Loucy (cell line): Measurements from ENCODE around the gene SAMSN1.

ENCODE experiments used
- H2AFZ ChIP-seq: fragments of 200-600 bp; sonication (generic); 2 replicates; pipeline ENCODE4 v1.6.0; 2016; ENCODE audit warnings: antibody characterized with exemption, mild to moderate bottlenecking, low read length, moderate library complexity
- H3F3A ChIP-seq: fragments of 200-600 bp; 2 replicates; pipeline ENCODE4 v1.6.0; 2016; ENCODE audit warnings: antibody characterized with exemption, low read depth, mild to moderate bottlenecking
- H3K27me3 ChIP-seq: fragments of 200-600 bp; sonication (generic); 2 replicates; pipeline ENCODE4 v1.6.1; 2014; ENCODE audit warnings: low read length, mild to moderate bottlenecking; ENCODE audit not compliant: insufficient read depth, poor library complexity, severe bottlenecking
- H3K36me3 ChIP-seq: fragments of 200-600 bp; sonication (generic); 2 replicates; pipeline ENCODE4 v1.6.1; 2016; ENCODE audit warnings: low read length; ENCODE audit not compliant: insufficient read depth
- H3K4me1 ChIP-seq: fragments of 200-600 bp; sonication (generic); 2 replicates; pipeline ENCODE4 v1.5.1; 2014; ENCODE audit warnings: low read length, mild to moderate bottlenecking; ENCODE audit not compliant: insufficient read depth, poor library complexity, severe bottlenecking
- H3K4me2 ChIP-seq: fragments of 200-600 bp; sonication (generic); 2 replicates; pipeline ENCODE4 v1.6.0; 2014; ENCODE audit warnings: antibody characterized with exemption, low read length, low read depth, mild to moderate bottlenecking; ENCODE audit not compliant: poor library complexity, severe bottlenecking
- H3K4me3 ChIP-seq: fragments of 200-600 bp; sonication (generic); 2 replicates; pipeline ENCODE4 v1.5.1; 2014; ENCODE audit warnings: low read length, mild to moderate bottlenecking, mixed read lengths; ENCODE audit not compliant: poor library complexity, severe bottlenecking
- H3K79me2 ChIP-seq: fragments of 200-600 bp; sonication (generic); 2 replicates; pipeline ENCODE4 v1.6.1; 2014; ENCODE audit warnings: low read length; ENCODE audit not compliant: insufficient read depth
- H3K9ac ChIP-seq: fragments of 200-600 bp; sonication (generic); 2 replicates; pipeline ENCODE4 v1.6.0; 2014; ENCODE audit warnings: mild to moderate bottlenecking, low read depth, low read length, moderate library complexity; ENCODE audit not compliant: poor library complexity, severe bottlenecking
- H3K9me2 ChIP-seq: fragments of 200-600 bp; sonication (generic); replicated peaks from 2 replicates; pipeline ENCODE4 v1.6.1; 2016; ENCODE audit warnings: low read depth, low read length, mixed read lengths
- H3K9me3 ChIP-seq: fragments of 200-600 bp; sonication (generic); 2 replicates; pipeline ENCODE4 v1.6.1; 2014; ENCODE audit warnings: mild to moderate bottlenecking, antibody characterized with exemption, low read length, low read depth; ENCODE audit not compliant: insufficient read depth
- H4K20me1 ChIP-seq: fragments of 200-600 bp; sonication (generic); 2 replicates; pipeline ENCODE4 v1.6.0; 2014; ENCODE audit warnings: antibody characterized with exemption, low read length, mild to moderate bottlenecking; ENCODE audit not compliant: insufficient read depth, poor library complexity, severe bottlenecking
- EZH2phosphoT487 ChIP-seq: fragments of 200-600 bp; IDR thresholded peaks from 2 replicates; pipeline ENCODE4 v1.6.1; 2018; ENCODE audit warnings: antibody characterized with exemption, mild to moderate bottlenecking, moderate library complexity, borderline replicate concordance
- TF ChIP-seq, protein P1 (sequence below): fragments of 200-600 bp; sonication (generic); conservative IDR thresholded peaks from 2 replicates; pipeline ENCODE4 v1.5.1; 2014; ENCODE audit warnings: mild to moderate bottlenecking, antibody characterized with exemption, low read length

Gene SAMSN1

DNA sequence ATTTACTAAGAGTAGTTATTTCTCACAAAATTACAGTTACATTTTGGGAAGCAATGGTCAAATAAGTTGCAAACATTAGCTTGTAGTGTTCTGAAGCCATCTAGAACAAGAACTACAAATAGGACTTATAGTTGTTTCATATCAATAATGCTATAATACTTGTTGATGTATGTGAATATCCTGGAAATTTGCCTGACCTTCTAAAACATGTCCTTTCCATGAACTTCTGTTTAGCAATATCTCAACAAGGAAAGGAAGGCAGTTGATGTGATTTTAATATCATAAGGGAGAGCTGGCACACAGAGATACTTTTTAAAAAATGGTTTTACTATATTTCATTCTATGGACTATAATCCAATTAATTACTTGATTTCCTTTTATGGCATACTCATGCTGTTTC is 47.1 kb upstream of the SAMSN1 start:
- Histone ChIP-seq H3K79me2 (no peaks in the 10 kb centered on the region), H3K4me3 (no peak overlapping the region), H3F3A (no peaks in the 10 kb centered on the region), H3K4me1 (peaks cover 10% of the 10 kb centered on the region), H3K4me2 (no peak overlapping the region), H4K20me1 (no peaks in the 10 kb centered on the region), H3K9me2 (no peaks in the 10 kb centered on the region), H3K36me3 (no peaks in the 10 kb centered on the region), H3K9me3 (no peaks in the 10 kb centered on the region), H2AFZ (no peak overlapping the region), H3K27me3 (no peaks in the 10 kb centered on the region), H3K9ac (no peak overlapping the region)
- TF ChIP-seq, protein P1, sequence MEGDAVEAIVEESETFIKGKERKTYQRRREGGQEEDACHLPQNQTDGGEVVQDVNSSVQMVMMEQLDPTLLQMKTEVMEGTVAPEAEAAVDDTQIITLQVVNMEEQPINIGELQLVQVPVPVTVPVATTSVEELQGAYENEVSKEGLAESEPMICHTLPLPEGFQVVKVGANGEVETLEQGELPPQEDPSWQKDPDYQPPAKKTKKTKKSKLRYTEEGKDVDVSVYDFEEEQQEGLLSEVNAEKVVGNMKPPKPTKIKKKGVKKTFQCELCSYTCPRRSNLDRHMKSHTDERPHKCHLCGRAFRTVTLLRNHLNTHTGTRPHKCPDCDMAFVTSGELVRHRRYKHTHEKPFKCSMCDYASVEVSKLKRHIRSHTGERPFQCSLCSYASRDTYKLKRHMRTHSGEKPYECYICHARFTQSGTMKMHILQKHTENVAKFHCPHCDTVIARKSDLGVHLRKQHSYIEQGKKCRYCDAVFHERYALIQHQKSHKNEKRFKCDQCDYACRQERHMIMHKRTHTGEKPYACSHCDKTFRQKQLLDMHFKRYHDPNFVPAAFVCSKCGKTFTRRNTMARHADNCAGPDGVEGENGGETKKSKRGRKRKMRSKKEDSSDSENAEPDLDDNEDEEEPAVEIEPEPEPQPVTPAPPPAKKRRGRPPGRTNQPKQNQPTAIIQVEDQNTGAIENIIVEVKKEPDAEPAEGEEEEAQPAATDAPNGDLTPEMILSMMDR: no peak
- no peak for TF ChIP-seq EZH2phosphoT487

DNA sequence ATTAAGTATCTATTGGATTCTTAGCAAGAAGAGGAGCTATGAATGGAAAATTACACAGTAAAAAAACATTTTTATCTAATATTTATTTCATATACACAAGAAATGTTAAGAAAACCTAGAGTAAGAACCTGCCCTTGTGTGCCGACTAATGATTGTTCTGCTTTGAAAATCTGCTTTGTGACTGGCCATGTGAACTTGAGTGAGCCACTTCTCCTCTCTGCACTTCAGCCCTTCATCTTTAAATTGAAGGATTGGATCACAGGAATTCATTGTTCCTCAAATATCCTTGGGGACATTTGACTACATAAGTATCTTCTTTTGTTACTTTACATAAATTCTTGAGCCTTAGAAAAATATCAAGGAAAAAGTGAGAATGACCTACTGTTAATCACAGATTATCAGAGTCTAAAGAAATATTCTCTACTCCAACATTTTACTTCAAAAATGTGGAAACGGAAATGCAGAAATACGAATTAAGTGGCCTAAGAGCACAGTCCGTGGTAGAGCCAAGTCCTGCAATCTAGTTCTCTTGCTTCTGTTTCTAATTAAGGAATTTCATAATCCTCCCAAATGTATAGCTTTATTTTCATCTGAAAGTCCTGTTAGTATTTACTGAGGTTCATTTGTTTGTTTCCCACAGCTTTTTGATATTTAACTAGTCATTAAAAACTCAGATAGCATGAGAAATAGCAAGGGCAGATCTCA is 46.3 kb upstream of the SAMSN1 start:
- H2AFZ ChIP-seq: peak overlapping the region; percentile 13; the same call in 1 of the 2 replicates

DNA sequence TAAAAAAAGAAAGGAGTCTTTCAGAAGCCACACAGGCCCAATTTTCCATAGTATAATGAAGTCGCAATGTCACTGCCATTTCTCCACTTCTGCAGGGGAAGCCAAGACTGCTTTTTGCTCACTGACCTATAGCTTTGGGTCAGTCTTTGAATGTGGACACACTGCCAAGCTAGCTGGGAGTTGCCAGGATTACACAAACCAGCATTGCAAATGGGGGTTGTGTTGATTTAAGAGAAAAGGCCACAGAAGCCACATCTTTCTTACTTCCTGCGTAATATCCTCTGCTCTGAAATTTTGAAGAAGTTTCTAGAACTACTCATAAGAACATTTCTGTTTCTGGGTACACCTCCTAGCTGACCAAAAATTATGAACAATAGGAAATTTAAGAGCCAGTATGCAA is 45.8 kb upstream of the SAMSN1 start:
- peak overlapping the region; percentile 13; the same call in 1 of the 2 replicates for H2AFZ ChIP-seq
- no peak overlapping the region for H3K9ac ChIP-seq
- no peak for TF ChIP-seq EZH2phosphoT487
- TF ChIP-seq, protein P1: no peak
- no peaks in the 10 kb centered on the region for H4K20me1 ChIP-seq
- no peaks in the 10 kb centered on the region for H3K9me2 ChIP-seq
- H3K9me3 ChIP-seq: no peaks in the 10 kb centered on the region
- H3K4me3 ChIP-seq: no peak overlapping the region
- H3K4me1 ChIP-seq: peaks cover 10% of the 10 kb centered on the region
- no peaks in the 10 kb centered on the region for H3F3A ChIP-seq
- H3K36me3 ChIP-seq: no peaks in the 10 kb centered on the region
- H3K4me2 ChIP-seq: no peak overlapping the region
- no peaks in the 10 kb centered on the region for H3K79me2 ChIP-seq
- H3K27me3 ChIP-seq: no peaks in the 10 kb centered on the region

More for the DNA sequence above, 46.3 kb upstream of the SAMSN1 start:
- Histone ChIP-seq H3F3A (no peaks in the 10 kb centered on the region), H3K4me1 (peaks cover 10% of the 10 kb centered on the region), H3K9me3 (no peaks in the 10 kb centered on the region), H3K9ac (no peak overlapping the region), H4K20me1 (no peaks in the 10 kb centered on the region), H3K36me3 (no peaks in the 10 kb centered on the region), H3K79me2 (no peaks in the 10 kb centered on the region), H3K27me3 (no peaks in the 10 kb centered on the region), H3K4me3 (no peak overlapping the region), H3K4me2 (no peak overlapping the region), H3K9me2 (no peaks in the 10 kb centered on the region)
- TF ChIP-seq, protein P1: no peak
- TF ChIP-seq EZH2phosphoT487: no peak
